AG20443 (cell line): ENCODE measurements around the gene OR2F1.
"Not testable (repeated sequence)": the region's sequence is repeated elsewhere in the genome, so short reads cannot be mapped to it uniquely, and the experiment has no call there.

Source experiments
- DNase-seq: peaks from one replicate; pipeline ENCODE4 v3.0.0; 2012; ENCODE audit warnings: low spot score, mixed read lengths

Gene OR2F1

DNA sequence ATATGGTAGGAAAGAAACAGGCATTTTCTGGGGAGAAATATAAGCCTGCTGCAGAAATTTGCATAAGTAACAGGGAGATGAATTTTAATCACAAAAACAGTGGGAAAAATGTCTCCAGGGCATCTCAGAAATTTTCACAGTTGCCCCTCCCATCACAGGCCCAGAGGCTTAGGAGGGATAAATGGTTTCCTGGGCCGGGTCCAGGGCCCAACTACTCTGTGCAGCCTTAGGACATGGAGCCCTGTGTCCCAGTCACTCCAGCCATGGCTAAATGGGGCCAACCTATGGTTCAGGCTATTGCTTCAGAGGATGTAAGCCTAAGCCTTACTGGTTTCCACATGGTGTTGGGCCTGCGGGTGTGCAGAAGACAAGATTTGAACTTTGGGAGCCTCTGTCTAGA, 54.7 kb downstream of the OR2F1 start:
- no peak for DNase-seq

- DNase-seq: not testable (repeated sequence)
Observed at GRCh38 chr7:144010061-144010460, 55.4 kb downstream of the OR2F1 start.

DNA sequence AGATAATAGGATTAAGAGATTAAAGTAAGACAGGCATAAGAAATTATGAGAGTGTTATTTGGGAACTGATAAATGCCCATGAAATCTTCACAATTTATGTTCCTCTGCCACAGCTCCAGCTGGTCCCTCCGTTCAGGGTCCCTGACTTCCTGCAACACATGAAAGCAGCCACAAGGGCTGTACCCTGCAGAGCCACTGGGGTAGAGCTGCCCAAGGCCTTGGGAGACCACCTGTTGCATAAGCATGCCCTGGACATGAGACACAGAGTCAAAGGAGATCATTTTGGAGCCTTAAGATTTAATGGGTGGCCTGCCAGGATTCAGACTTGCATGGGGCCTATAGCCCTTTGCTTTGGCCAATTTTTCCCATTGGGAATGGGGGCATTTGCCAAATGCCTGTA, 56.2 kb downstream of the OR2F1 start:
- not testable (repeated sequence) for DNase-seq

- DNase-seq: peak; percentile 64
Observed at GRCh38 chr7:144011458-144012230, 57.0 kb downstream of the OR2F1 start.
